Upper lobe of left lung (tissue), 4 donors: ENCODE results near the gene TLR10.

ENCODE experiments used
- CTCF ChIP-seq, 6 experiments: fragments of 450-650 bp in 4 of 6; fragments of 200-600 bp in 2 of 6; sonication (generic) in 2 of 6; IDR thresholded peaks; one replicate each; pipeline ENCODE4 v1.5.1; 2016 to 2019; ENCODE audit warnings: antibody characterized with exemption in 6 of 6
- EP300 ChIP-seq, 4 donors: sonication (generic); formaldehyde crosslinking; IDR thresholded peaks; one replicate each; pipeline ENCODE4 v1.5.1; 2017; ENCODE audit warnings: antibody characterized with exemption in 4 of 4, control low read depth in 2 of 4
- POLR2A ChIP-seq, 4 donors: fragments of 450-650 bp; IDR thresholded peaks; one replicate each; pipeline ENCODE4 v1.5.1; 2016 to 2017; ENCODE audit warnings: antibody characterized with exemption in 4 of 4, mild to moderate bottlenecking in 2 of 4
- POLR2AphosphoS5 ChIP-seq, 2 donors: sonication (generic); formaldehyde crosslinking; IDR thresholded peaks; one replicate each; pipeline ENCODE4 v1.5.1; 2017; ENCODE audit warnings: antibody characterized with exemption in 2 of 2

- TF ChIP-seq POLR2A (IDR thresholded peaks at IDR 0.05): peak in 1 of 4 donors; percentile 66
- TF ChIP-seq CTCF (IDR thresholded peaks at IDR 0.05): peak; percentile 43 to 76 (median 72)
- peak in 1 of 2 donors; percentile 26 for TF ChIP-seq POLR2AphosphoS5 (IDR thresholded peaks at IDR 0.05)
- no peak for TF ChIP-seq EP300 (IDR thresholded peaks at IDR 0.05)
Observed at GRCh38 chr4:38804654-38805295, 22.0 kb upstream of the TLR10 start, which contains the start of gene TLR1.
